GM19452 (cell line): ENCODE results near the gene LCN1.

Source experiments
- ATAC-seq: cut with Tn5 transposase; IDR thresholded peaks from one replicate; pipeline ENCODE4 v1.9.1; 2021; ENCODE audit not compliant: unreplicated experiment

Gene LCN1

GRCh38 chr9:135565636-135566035, 44.4 kb downstream of the LCN1 start:
- no peak for ATAC-seq

- ATAC-seq = no peak
Observed at GRCh38 chr9:135566552-135566951, 45.3 kb downstream of the LCN1 start.

GRCh38 chr9:135567311-135567710, 46.1 kb downstream of the LCN1 start:
- ATAC-seq = no peak

- no peak for ATAC-seq
Observed at GRCh38 chr9:135568026-135568425, 46.8 kb downstream of the LCN1 start.

- ATAC-seq = no peak
Observed at GRCh38 chr9:135570456-135570855, 49.2 kb downstream of the LCN1 start.

GRCh38 chr9:135572233-135572632, 51.0 kb downstream of the LCN1 start:
- no peak for ATAC-seq

- no peak for ATAC-seq
Observed at GRCh38 chr9:135573124-135573523, 51.9 kb downstream of the LCN1 start.

GRCh38 chr9:135574331-135574730, 53.1 kb downstream of the LCN1 start:
- no peak for ATAC-seq

GRCh38 chr9:135574943-135575342, 53.7 kb downstream of the LCN1 start:
- no peak for ATAC-seq
